Measurements from ENCODE around the gene OR2S2. TPM values are rescaled to one million over a fixed set of nuclear protein-coding genes. Genes with fewer than 3 reads are reported as not detected.
"Not testable (repeated sequence)": the region's sequence is repeated elsewhere in the genome, so short reads cannot be mapped to it uniquely, and the experiment has no call there.

OR2S2 gene
- total RNA-seq, 2 donors from 2014 or later: not detected

- no peak overlapping the region for H3K27ac ChIP-seq
- no peaks in the 10 kb centered on the region for H3K27me3 ChIP-seq (replicated peaks; ENCODE audit: insufficient read depth)
- ATAC-seq (ENCODE audit: insufficient number of reproducible peaks, low FRiP score, low read depth): no peak
These were observed 38.5 kb downstream of the OR2S2 start for GRCh38 chr9:35919212-35920008.

GRCh38 chr9:35918780-35919179 lies 39.2 kb downstream of the OR2S2 start:
- TF ChIP-seq CTCF (IDR thresholded peaks at IDR 0.05): no peak
- H3K27ac ChIP-seq: no peak overlapping the region
- H3K4me3 ChIP-seq: no peak overlapping the region
- H3K9me3 ChIP-seq: no peaks in the 10 kb centered on the region
- ATAC-seq (ENCODE audit: insufficient number of reproducible peaks, low FRiP score, low read depth): no peak
- H3K36me3 ChIP-seq: no peaks in the 10 kb centered on the region
- no peaks in the 10 kb centered on the region for H3K27me3 ChIP-seq (replicated peaks; ENCODE audit: insufficient read depth)
- peaks cover 3 to 46% of the 10 kb centered on the region in 2 donors for H3K4me1 ChIP-seq (ENCODE audit: control insufficient read depth in 1 of 2, low read depth in 2 of 2)
- DNase-seq (ENCODE audit: low spot score): no peak

More at GRCh38 chr9:35919212-35920008, 38.5 kb downstream of the OR2S2 start:
- H3K36me3 ChIP-seq: no peaks in the 10 kb centered on the region
- no peaks in the 10 kb centered on the region for H3K9me3 ChIP-seq
- no peak for TF ChIP-seq CTCF (IDR thresholded peaks at IDR 0.05)
- H3K4me3 ChIP-seq: no peak overlapping the region
- H3K4me1 ChIP-seq (ENCODE audit: control insufficient read depth in 1 of 2, low read depth in 2 of 2): peaks cover 6 to 46% of the 10 kb centered on the region in 2 donors
- DNase-seq (ENCODE audit: low spot score): no peak

- H3K36me3 ChIP-seq: no peaks in the 10 kb centered on the region
- H3K9me3 ChIP-seq: no peaks in the 10 kb centered on the region
- no peaks in the 10 kb centered on the region for H3K27me3 ChIP-seq (replicated peaks; ENCODE audit: insufficient read depth)
- TF ChIP-seq CTCF (IDR thresholded peaks at IDR 0.05): no peak
- H3K4me1 ChIP-seq (ENCODE audit: control insufficient read depth in 1 of 2, low read depth in 2 of 2): peaks cover 0 to 46% of the 10 kb centered on the region in 2 donors
- no peak for ATAC-seq (ENCODE audit: insufficient number of reproducible peaks, low FRiP score, low read depth)
- DNase-seq (ENCODE audit: low spot score): no peak
- H3K27ac ChIP-seq: no peak overlapping the region
- no peak overlapping the region for H3K4me3 ChIP-seq
These were observed 40.7 kb downstream of the OR2S2 start for GRCh38 chr9:35917261-35917660.

GRCh38 chr9:35915681-35916294 lies 42.2 kb downstream of the OR2S2 start:
- no peaks in the 10 kb centered on the region for H3K36me3 ChIP-seq
- ATAC-seq (ENCODE audit: insufficient number of reproducible peaks, low FRiP score, low read depth): no peak
- no peak overlapping the region for H3K4me3 ChIP-seq
- DNase-seq (ENCODE audit: low spot score): no peak
- H3K27me3 ChIP-seq (replicated peaks; ENCODE audit: insufficient read depth): no peaks in the 10 kb centered on the region
- TF ChIP-seq CTCF (IDR thresholded peaks at IDR 0.05): no peak
- H3K27ac ChIP-seq: peak overlapping the region in 1 of 2 donors; percentile 57
- H3K4me1 ChIP-seq (ENCODE audit: control insufficient read depth in 1 of 2, low read depth in 2 of 2): peaks cover 9 to 59% of the 10 kb centered on the region in 2 donors
- H3K9me3 ChIP-seq: no peaks in the 10 kb centered on the region

GRCh38 chr9:35914301-35914807 lies 43.6 kb downstream of the OR2S2 start:
- peak overlapping the region; percentile 25 to 57 for H3K27ac ChIP-seq
- H3K9me3 ChIP-seq: no peaks in the 10 kb centered on the region
- H3K27me3 ChIP-seq (replicated peaks; ENCODE audit: insufficient read depth): no peaks in the 10 kb centered on the region
- no peak overlapping the region for H3K4me3 ChIP-seq
- no peak for TF ChIP-seq CTCF (IDR thresholded peaks at IDR 0.05)
- ATAC-seq (ENCODE audit: insufficient number of reproducible peaks, low FRiP score, low read depth) (no peak), DNase-seq (ENCODE audit: low spot score) (no peak)
- H3K4me1 ChIP-seq (ENCODE audit: control insufficient read depth in 1 of 2, low read depth in 2 of 2): peaks cover 23 to 73% of the 10 kb centered on the region in 2 donors
- no peaks in the 10 kb centered on the region for H3K36me3 ChIP-seq

- ATAC-seq (ENCODE audit: insufficient number of reproducible peaks, low FRiP score, low read depth); H3K27ac ChIP-seq; H3K36me3 ChIP-seq; H3K4me3 ChIP-seq; H3K9me3 ChIP-seq; DNase-seq (ENCODE audit: low spot score); H3K27me3 ChIP-seq (replicated peaks; ENCODE audit: insufficient read depth): not testable (repeated sequence)
- peaks cover 33 to 77% of the 10 kb centered on the region in 2 donors for H3K4me1 ChIP-seq (ENCODE audit: control insufficient read depth in 1 of 2, low read depth in 2 of 2)
These were observed 44.5 kb downstream of the OR2S2 start for GRCh38 chr9:35913429-35913828.

All from thoracic aorta (tissue), 2 donors.